KG1 (cell line): ENCODE measurements around the gene TH.
"Not testable (repeated sequence)": the region's sequence is repeated elsewhere in the genome, so short reads cannot be mapped to it uniquely, and the experiment has no call there.

Source experiments
- DNase-seq: peaks from one replicate; lab custom pipeline; 2025; lab: John Stamatoyannopoulos, UW

TH gene

GRCh38 chr11:2129699-2130366 lies 41.8 kb downstream of the TH start:
- no peak for DNase-seq

- no peak for DNase-seq
Observed at GRCh38 chr11:2129308-2129698, 42.3 kb downstream of the TH start.

- no peak for DNase-seq
Observed at GRCh38 chr11:2128511-2129307, 42.9 kb downstream of the TH start.

GRCh38 chr11:2128130-2128510 lies 43.5 kb downstream of the TH start:
- DNase-seq: no peak

- DNase-seq: no peak
Observed at GRCh38 chr11:2127482-2128129, 44.0 kb downstream of the TH start.

- no peak for DNase-seq
Observed at GRCh38 chr11:2126520-2127085, 45.0 kb downstream of the TH start.

- not testable (repeated sequence) for DNase-seq
Observed at GRCh38 chr11:2124736-2125484, 46.7 kb downstream of the TH start.

GRCh38 chr11:2123628-2123960 lies 48.0 kb downstream of the TH start:
- no peak for DNase-seq

- no peak for DNase-seq
Observed at GRCh38 chr11:2122907-2123627, 48.5 kb downstream of the TH start.

- no peak for DNase-seq
Observed at GRCh38 chr11:2122222-2122906, 49.3 kb downstream of the TH start.

GRCh38 chr11:2121227-2122130 lies 50.1 kb downstream of the TH start:
- no peak for DNase-seq

- no peak for DNase-seq
Observed at GRCh38 chr11:2120359-2121100, 51.1 kb downstream of the TH start.

- no peak for DNase-seq
Observed at GRCh38 chr11:2118677-2119076, 52.9 kb downstream of the TH start.

GRCh38 chr11:2116680-2117079 lies 54.9 kb downstream of the TH start:
- DNase-seq: no peak

GRCh38 chr11:2115308-2115707 lies 56.3 kb downstream of the TH start:
- no peak for DNase-seq

GRCh38 chr11:2114430-2115241 lies 57.0 kb downstream of the TH start:
- no peak for DNase-seq
